HepG2 (cell line): ENCODE measurements around the gene MYO18A. TPM values are rescaled to one million over a fixed set of nuclear protein-coding genes. Genes with fewer than 3 reads are reported as not detected.

Experiments used
- CHD4 ChIP-seq: fragments of 200-600 bp; sonication (generic); IDR thresholded peaks from 2 replicates; pipeline ENCODE4 v1.7.0; 2017; ENCODE audit warnings: mild to moderate bottlenecking, low read length, borderline replicate concordance
- EED ChIP-seq: sonication (generic); formaldehyde crosslinking; IDR thresholded peaks from 2 replicates; pipeline ENCODE4 v1.5.0; 2020; ENCODE audit warnings: mild to moderate bottlenecking, missing genetic modification reagents
- ELF1 ChIP-seq: sonication (generic); formaldehyde crosslinking; IDR thresholded peaks from 2 replicates; pipeline ENCODE4 v1.4.0; 2020; ENCODE audit warnings: missing genetic modification reagents
- GPN1 ChIP-seq: sonication (generic); formaldehyde crosslinking; IDR thresholded peaks from 2 replicates; pipeline ENCODE4 v1.5.1; 2020; ENCODE audit warnings: missing genetic modification reagents, borderline replicate concordance
- HNRNPUL1 ChIP-seq: fragments of 200-400 bp; formaldehyde crosslinking; IDR thresholded peaks from 2 replicates; pipeline ENCODE4 v1.6.1; 2017; ENCODE audit warnings: low read depth, mild to moderate bottlenecking, low read length, moderate library complexity
- KAT7 ChIP-seq: IDR thresholded peaks from 2 replicates; pipeline ENCODE4 v1.6.1; 2018; ENCODE audit warnings: borderline replicate concordance, missing compliant biosample characterization
- KDM3A ChIP-seq: IDR thresholded peaks from 2 replicates; pipeline ENCODE4 v1.6.1; 2018; ENCODE audit warnings: low read depth, missing compliant biosample characterization
- MEIS1 ChIP-seq: sonication (generic); formaldehyde crosslinking; IDR thresholded peaks from 2 replicates; pipeline ENCODE4 v1.9.0; 2021; ENCODE audit warnings: mild to moderate bottlenecking, missing genetic modification reagents, moderate library complexity, borderline replicate concordance
- NCOA2 ChIP-seq: sonication (generic); formaldehyde crosslinking; IDR thresholded peaks from 2 replicates; pipeline ENCODE4 v1.8.0; 2022; ENCODE audit warnings: inconsistent platforms
- NONO ChIP-seq, 2 experiments: fragments of 450-650 bp in 1 of 2; sonication (generic) in 1 of 2; formaldehyde crosslinking in 1 of 2; IDR thresholded peaks in 1 of 2; conservative IDR thresholded peaks in 1 of 2; 2 replicates each; pipeline versions ENCODE4 v1.6.1 to v1.8.0; 2017 to 2022; ENCODE audit warnings: mild to moderate bottlenecking in 1 of 2, missing genetic modification reagents in 1 of 2, moderate library complexity in 1 of 2
- NR2C2 ChIP-seq: sonication (generic); formaldehyde crosslinking; IDR thresholded peaks from 2 replicates; pipeline ENCODE4 v1.4.0; 2020; ENCODE audit warnings: missing genetic modification reagents, mild to moderate bottlenecking, moderate library complexity, borderline replicate concordance
- POLR2G ChIP-seq: fragments of 200-400 bp; formaldehyde crosslinking; IDR thresholded peaks from 2 replicates; pipeline ENCODE4 v1.6.1; 2018; ENCODE audit warnings: mild to moderate bottlenecking, low read depth, low read length, moderate library complexity
- TBX3 ChIP-seq: fragments of 450-650 bp; IDR thresholded peaks from 2 replicates; pipeline ENCODE4 v1.6.1; 2017; ENCODE audit warnings: antibody characterized with exemption, mild to moderate bottlenecking, inconsistent platforms, borderline replicate concordance
- TCF12 ChIP-seq, 2 experiments: fragments of 450-650 bp in 1 of 2; sonication (generic) in 1 of 2; formaldehyde crosslinking in 1 of 2; IDR thresholded peaks; 2 replicates each; pipeline versions ENCODE4 v1.6.1 to v1.8.0; 2017 to 2022; ENCODE audit warnings: antibody characterized with exemption in 1 of 2, mild to moderate bottlenecking in 1 of 2, missing genetic modification reagents in 1 of 2, moderate library complexity in 1 of 2
- ZC3H4 ChIP-seq: sonication (generic); formaldehyde crosslinking; IDR thresholded peaks from 2 replicates; pipeline ENCODE4 v1.4.0; 2020; ENCODE audit warnings: missing genetic modification reagents, borderline replicate concordance
- ZNF282 ChIP-seq: fragments of 450-650 bp; IDR thresholded peaks from 2 replicates; pipeline ENCODE4 v1.6.1; 2018; ENCODE audit not compliant: partially characterized antibody
- ZNF451 ChIP-seq: sonication (generic); formaldehyde crosslinking; IDR thresholded peaks from 2 replicates; pipeline ENCODE4 v1.5.0; 2020; ENCODE audit warnings: mild to moderate bottlenecking, missing genetic modification reagents
- ZNF605 ChIP-seq: sonication (generic); formaldehyde crosslinking; IDR thresholded peaks from 2 replicates; pipeline ENCODE4 v1.8.0; 2022; ENCODE audit warnings: mild to moderate bottlenecking, missing genetic modification reagents
- ZNF678 ChIP-seq: sonication (generic); formaldehyde crosslinking; IDR thresholded peaks from 2 replicates; pipeline ENCODE4 v1.4.0; 2020; ENCODE audit warnings: mild to moderate bottlenecking, missing genetic modification reagents
- ZNF841 ChIP-seq: sonication (generic); formaldehyde crosslinking; IDR thresholded peaks from 2 replicates; pipeline ENCODE4 v1.8.1; 2023; ENCODE audit warnings: missing genetic modification reagents, borderline replicate concordance
- polyA plus RNA-seq, 8 experiments: library from polyadenylated mRNA; depleted of rRNA in 3 of 8; stranded (reverse) in 7 of 8; unstranded in 1 of 8; fragments of >200 nt; fragmentation: Illumina TruSeq in 4 of 8; extraction: Trizol in 4 of 8; gene quantifications; 2 replicates each; pipeline versions ENCODE4 v1.2.1 to v1.2.3, GENCODE V29; 2011 to 2016; ENCODE audit warnings: low read depth in 4 of 8, missing spikeins in 1 of 8, mixed read lengths in 1 of 8; ENCODE audit not compliant: insufficient read depth in 1 of 8
- total RNA-seq, 5 experiments: library from RNA; depleted of rRNA; stranded (reverse); fragments of >200 nt; fragmentation: Illumina TruSeq; extraction: Trizol; gene quantifications; 2 replicates each; pipeline ENCODE4 v1.2.3, GENCODE V29; 2016; ENCODE audit warnings: low read depth in 1 of 5
- TF ChIP-seq, protein P1 (sequence below): sonication (generic); formaldehyde crosslinking; IDR thresholded peaks from 2 replicates; pipeline ENCODE4 v1.8.0; 2022; ENCODE audit warnings: mild to moderate bottlenecking, missing genetic modification reagents; ENCODE audit not compliant: insufficient replicate concordance
- TF ChIP-seq, protein P2 (sequence below): sonication (generic); formaldehyde crosslinking; IDR thresholded peaks from 2 replicates; pipeline ENCODE4 v1.4.0; 2020; ENCODE audit warnings: missing genetic modification reagents, borderline replicate concordance
- TF ChIP-seq, protein P3 (sequence below): sonication (generic); formaldehyde crosslinking; IDR thresholded peaks from 2 replicates; pipeline ENCODE4 v1.9.0; 2022; ENCODE audit warnings: missing genetic modification reagents, mild to moderate bottlenecking, borderline replicate concordance

The MYO18A gene
- total and polyA plus RNA-seq, 2 of the 13 experiments (the other 11 are each of a cell fraction or from before 2014, with no cell fraction given), result 16.8 to 24.8 TPM

DNA sequence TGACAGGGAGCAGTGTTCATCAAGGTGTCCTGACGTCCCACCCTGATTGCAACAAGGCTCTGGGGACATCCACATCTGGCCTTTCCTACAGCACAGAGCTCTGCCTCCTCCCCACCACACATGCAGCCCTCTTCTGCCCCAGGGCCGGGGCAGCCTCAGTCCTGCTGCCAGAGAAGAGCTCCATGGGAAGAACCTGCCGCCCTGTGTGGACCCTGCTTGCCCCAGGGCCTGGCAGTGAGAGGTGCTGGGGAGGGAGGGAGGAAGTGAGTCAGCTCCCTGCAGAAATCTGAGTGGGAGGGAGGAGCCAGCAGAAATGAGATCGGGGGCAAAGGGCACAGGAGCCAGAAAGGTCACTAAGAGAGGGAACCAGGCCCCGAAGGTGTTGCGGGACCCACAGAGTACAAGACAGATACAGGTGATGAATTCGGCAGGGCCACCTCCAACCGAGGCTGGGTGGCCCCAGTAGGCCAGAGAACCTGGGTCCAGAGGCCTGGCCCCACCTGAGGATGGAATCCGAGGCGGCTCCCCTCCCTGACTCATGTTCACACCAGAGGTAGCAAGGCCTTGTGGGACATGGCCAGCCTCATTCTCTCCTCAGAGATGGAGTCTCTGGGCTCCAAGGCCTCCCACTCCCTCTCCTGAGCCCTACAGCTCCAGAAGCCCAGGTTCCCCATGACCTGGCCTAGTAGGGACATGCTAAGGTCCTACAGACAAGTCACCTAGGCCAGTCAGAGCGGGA, 24.8 kb downstream of the MYO18A start (continued):
- TF ChIP-seq KAT7 (CRISPR knock-in tag) (0 out of 2 replicates have a peak, but pooled peaks have one; percentile 34), POLR2G (peak; percentile 66), ELF1 (peak; percentile 60; the same call in 1 of the 2 replicates), ZNF282 (no peak), EED (CRISPR knock-in tag) (0 out of 2 replicates have a peak, but pooled peaks have one; percentile 42), MEIS1 (CRISPR knock-in tag) (peak; percentile 53; the same call in 1 of the 2 replicates), TCF12 (IDR thresholded peaks at IDR 0.05) (no peak), TCF12 (CRISPR knock-in tag; IDR thresholded peaks at IDR 0.05) (no peak), NCOA2 (CRISPR knock-in tag) (no peak), CHD4 (0 out of 2 replicates have a peak, but pooled peaks have one; percentile 30), NONO (IDR thresholded peaks at IDR 0.05) (no peak), NONO (CRISPR knock-in tag; conservative IDR thresholded peaks at IDR 0.05) (0 out of 2 replicates have a peak, but pooled peaks have one; percentile 29), ZC3H4 (CRISPR knock-in tag) (no peak), GPN1 (CRISPR knock-in tag) (no peak), KDM3A (CRISPR knock-in tag) (0 out of 2 replicates have a peak, but pooled peaks have one; percentile 54), ZNF451 (0 out of 2 replicates have a peak, but pooled peaks have one; percentile 42), TBX3 (peak; percentile 40; the same call in 1 of the 2 replicates), ZNF605 (peak; percentile 12; the same call in 1 of the 2 replicates), ZNF678 (no peak), NR2C2 (CRISPR knock-in tag) (peak; percentile 93), ZNF841 (CRISPR knock-in tag) (no peak), HNRNPUL1 (no peak)
- TF ChIP-seq, protein P1, sequence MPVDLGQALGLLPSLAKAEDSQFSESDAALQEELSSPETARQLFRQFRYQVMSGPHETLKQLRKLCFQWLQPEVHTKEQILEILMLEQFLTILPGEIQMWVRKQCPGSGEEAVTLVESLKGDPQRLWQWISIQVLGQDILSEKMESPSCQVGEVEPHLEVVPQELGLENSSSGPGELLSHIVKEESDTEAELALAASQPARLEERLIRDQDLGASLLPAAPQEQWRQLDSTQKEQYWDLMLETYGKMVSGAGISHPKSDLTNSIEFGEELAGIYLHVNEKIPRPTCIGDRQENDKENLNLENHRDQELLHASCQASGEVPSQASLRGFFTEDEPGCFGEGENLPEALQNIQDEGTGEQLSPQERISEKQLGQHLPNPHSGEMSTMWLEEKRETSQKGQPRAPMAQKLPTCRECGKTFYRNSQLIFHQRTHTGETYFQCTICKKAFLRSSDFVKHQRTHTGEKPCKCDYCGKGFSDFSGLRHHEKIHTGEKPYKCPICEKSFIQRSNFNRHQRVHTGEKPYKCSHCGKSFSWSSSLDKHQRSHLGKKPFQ, result peak; percentile 93
- TF ChIP-seq, protein P2, sequence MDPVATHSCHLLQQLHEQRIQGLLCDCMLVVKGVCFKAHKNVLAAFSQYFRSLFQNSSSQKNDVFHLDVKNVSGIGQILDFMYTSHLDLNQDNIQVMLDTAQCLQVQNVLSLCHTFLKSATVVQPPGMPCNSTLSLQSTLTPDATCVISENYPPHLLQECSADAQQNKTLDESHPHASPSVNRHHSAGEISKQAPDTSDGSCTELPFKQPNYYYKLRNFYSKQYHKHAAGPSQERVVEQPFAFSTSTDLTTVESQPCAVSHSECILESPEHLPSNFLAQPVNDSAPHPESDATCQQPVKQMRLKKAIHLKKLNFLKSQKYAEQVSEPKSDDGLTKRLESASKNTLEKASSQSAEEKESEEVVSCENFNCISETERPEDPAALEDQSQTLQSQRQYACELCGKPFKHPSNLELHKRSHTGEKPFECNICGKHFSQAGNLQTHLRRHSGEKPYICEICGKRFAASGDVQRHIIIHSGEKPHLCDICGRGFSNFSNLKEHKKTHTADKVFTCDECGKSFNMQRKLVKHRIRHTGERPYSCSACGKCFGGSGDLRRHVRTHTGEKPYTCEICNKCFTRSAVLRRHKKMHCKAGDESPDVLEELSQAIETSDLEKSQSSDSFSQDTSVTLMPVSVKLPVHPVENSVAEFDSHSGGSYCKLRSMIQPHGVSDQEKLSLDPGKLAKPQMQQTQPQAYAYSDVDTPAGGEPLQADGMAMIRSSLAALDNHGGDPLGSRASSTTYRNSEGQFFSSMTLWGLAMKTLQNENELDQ (CRISPR knock-in tag), result no peak
- TF ChIP-seq, protein P3, sequence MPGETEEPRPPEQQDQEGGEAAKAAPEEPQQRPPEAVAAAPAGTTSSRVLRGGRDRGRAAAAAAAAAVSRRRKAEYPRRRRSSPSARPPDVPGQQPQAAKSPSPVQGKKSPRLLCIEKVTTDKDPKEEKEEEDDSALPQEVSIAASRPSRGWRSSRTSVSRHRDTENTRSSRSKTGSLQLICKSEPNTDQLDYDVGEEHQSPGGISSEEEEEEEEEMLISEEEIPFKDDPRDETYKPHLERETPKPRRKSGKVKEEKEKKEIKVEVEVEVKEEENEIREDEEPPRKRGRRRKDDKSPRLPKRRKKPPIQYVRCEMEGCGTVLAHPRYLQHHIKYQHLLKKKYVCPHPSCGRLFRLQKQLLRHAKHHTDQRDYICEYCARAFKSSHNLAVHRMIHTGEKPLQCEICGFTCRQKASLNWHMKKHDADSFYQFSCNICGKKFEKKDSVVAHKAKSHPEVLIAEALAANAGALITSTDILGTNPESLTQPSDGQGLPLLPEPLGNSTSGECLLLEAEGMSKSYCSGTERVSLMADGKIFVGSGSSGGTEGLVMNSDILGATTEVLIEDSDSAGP (CRISPR knock-in tag), result peak; percentile 51; the same call in 1 of the 2 replicates
